Prostate gland (tissue), 2 donors: ENCODE data around the gene SLCO4A1.

ENCODE experiments used
- POLR2A ChIP-seq: fragments of 450-650 bp; IDR thresholded peaks from one replicate; pipeline ENCODE4 v1.6.1; 2016; ENCODE audit warnings: antibody characterized with exemption, mild to moderate bottlenecking
- POLR2AphosphoS5 ChIP-seq: sonication (generic); formaldehyde crosslinking; IDR thresholded peaks from one replicate; pipeline ENCODE4 v1.6.1; 2017; ENCODE audit warnings: antibody characterized with exemption
- TF ChIP-seq, protein P1 (sequence below), 4 experiments: fragments of 200-600 bp in 2 of 4; fragments of 450-650 bp in 2 of 4; sonication (generic) in 2 of 4; IDR thresholded peaks; 1 replicate in 3 of 4; 2 replicates in 1 of 4; pipeline ENCODE4 v1.5.1; 2016 to 2019; ENCODE audit warnings: antibody characterized with exemption in 4 of 4, mild to moderate bottlenecking in 2 of 4, moderate library complexity in 2 of 4

DNA sequence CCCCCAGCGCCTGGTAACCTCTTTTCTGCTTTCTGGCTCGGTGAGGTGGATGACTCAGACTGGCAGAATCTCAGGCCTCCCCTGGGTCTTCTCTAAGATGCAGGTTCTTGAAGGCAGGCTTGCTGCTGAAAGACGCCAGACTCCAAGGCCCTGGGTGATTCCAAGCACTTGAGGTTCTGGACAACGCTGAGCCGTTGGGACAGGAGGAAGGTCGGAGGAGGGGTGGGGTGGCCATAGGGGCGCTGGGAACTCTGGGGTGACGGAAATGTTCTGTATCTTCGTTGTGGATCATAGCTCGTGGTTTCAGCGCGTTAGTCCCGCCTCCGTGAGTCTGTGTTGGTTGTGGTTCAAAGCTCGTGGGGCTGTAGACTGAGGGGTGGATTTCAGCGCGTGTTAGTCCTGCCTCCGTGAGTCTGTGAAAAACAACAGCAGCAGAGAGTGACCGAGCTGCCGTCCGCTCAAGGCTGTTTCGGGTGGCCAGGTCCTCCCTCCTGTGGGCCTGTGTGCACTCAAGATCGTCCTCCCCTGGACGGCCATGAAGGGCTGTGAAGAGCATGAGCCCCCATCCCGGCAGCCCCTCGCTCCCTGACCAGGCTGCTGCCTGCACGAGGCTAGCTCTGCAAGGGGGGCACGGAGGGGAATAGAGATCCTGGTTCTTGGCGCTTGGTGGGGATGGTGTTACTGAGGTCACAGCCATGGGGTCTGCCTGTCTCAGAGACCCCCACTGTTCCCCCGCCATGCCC, 74.1 kb downstream of the SLCO4A1 start:
- TF ChIP-seq, protein P1, sequence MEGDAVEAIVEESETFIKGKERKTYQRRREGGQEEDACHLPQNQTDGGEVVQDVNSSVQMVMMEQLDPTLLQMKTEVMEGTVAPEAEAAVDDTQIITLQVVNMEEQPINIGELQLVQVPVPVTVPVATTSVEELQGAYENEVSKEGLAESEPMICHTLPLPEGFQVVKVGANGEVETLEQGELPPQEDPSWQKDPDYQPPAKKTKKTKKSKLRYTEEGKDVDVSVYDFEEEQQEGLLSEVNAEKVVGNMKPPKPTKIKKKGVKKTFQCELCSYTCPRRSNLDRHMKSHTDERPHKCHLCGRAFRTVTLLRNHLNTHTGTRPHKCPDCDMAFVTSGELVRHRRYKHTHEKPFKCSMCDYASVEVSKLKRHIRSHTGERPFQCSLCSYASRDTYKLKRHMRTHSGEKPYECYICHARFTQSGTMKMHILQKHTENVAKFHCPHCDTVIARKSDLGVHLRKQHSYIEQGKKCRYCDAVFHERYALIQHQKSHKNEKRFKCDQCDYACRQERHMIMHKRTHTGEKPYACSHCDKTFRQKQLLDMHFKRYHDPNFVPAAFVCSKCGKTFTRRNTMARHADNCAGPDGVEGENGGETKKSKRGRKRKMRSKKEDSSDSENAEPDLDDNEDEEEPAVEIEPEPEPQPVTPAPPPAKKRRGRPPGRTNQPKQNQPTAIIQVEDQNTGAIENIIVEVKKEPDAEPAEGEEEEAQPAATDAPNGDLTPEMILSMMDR (IDR thresholded peaks at IDR 0.05), result no peak
- no peak for TF ChIP-seq POLR2A
- no peak for TF ChIP-seq POLR2AphosphoS5
